Small intestine (tissue), 7 donors: ENCODE results near the gene RNF149. TPM values are rescaled to one million over a fixed set of nuclear protein-coding genes. Genes with fewer than 3 reads are reported as not detected.
"Not testable (repeated sequence)": the region's sequence is repeated elsewhere in the genome, so short reads cannot be mapped to it uniquely, and the experiment has no call there.

ENCODE experiments used
- DNase-seq, 2 donors: peaks; one replicate each; pipeline versions ENCODE4 v3.0.0 to v3.0.0-alpha.2; 2013
- FAIRE-seq: peaks from 2 replicates; lab custom pipeline; 2012; peaks lifted over from hg19 to GRCh38; lab: Jason Lieb, UNC
- H3K27ac ChIP-seq, 3 donors: one replicate each; pipeline ENCODE4 v1.5.1; 2013; ENCODE audit warnings: low read length in 2 of 3, mild to moderate bottlenecking in 2 of 3, control low read depth in 1 of 3, inconsistent platforms in 1 of 3, low read depth in 1 of 3, moderate library complexity in 1 of 3
- H3K27me3 ChIP-seq, 3 donors: one replicate each; pipeline ENCODE4 v1.6.1; 2013; ENCODE audit warnings: low read length in 3 of 3, inconsistent platforms in 1 of 3; ENCODE audit not compliant: control insufficient read depth in 3 of 3, insufficient read depth in 3 of 3
- H3K36me3 ChIP-seq, 3 donors: one replicate each; pipeline ENCODE4 v1.6.1; 2013; ENCODE audit warnings: low read length in 3 of 3, inconsistent platforms in 1 of 3, low read depth in 1 of 3, mild to moderate bottlenecking in 1 of 3, moderate library complexity in 1 of 3; ENCODE audit not compliant: control insufficient read depth in 3 of 3, insufficient read depth in 2 of 3
- H3K4me1 ChIP-seq, 3 donors: one replicate each; pipeline ENCODE4 v1.6.1; 2013; ENCODE audit warnings: low read length in 2 of 3, inconsistent platforms in 1 of 3, low read depth in 1 of 3, mild to moderate bottlenecking in 1 of 3, moderate library complexity in 1 of 3; ENCODE audit not compliant: control insufficient read depth in 3 of 3, insufficient read depth in 2 of 3
- H3K4me3 ChIP-seq, 3 donors: one replicate each; pipeline ENCODE4 v1.5.1; 2013; ENCODE audit warnings: low read length in 3 of 3, control low read depth in 1 of 3, inconsistent platforms in 1 of 3, low read depth in 1 of 3, mild to moderate bottlenecking in 1 of 3, moderate library complexity in 1 of 3
- H3K9me3 ChIP-seq, 2 donors: one replicate each; pipeline ENCODE4 v1.6.1; 2013; ENCODE audit warnings: low read depth in 1 of 2, low read length in 1 of 2; ENCODE audit not compliant: control insufficient read depth in 2 of 2, insufficient read depth in 1 of 2
- WGBS, 3 donors: extraction: QIAGEN DNeasy Blood & Tissue Kit; methylation state at CpG; one replicate each; pipeline ENCODE4 v1.1.7; 2013; 5-methylcytosine and 5-hydroxymethylcytosine counted together
- polyA plus RNA-seq, 4 donors: library from polyadenylated mRNA; stranded (reverse) in 3 of 4; unstranded in 1 of 4; fragments of 200-250 nt in 3 of 4; fragments of 120-200 nt in 1 of 4; gene quantifications; one replicate each; pipeline versions ENCODE4 v1.2.1 to v1.2.3, GENCODE V29; 2013
- donor health status: healthy with polysubstance abuse.
- donor health status: control.
- donor health status: control.
- donor health status: Bipolar disorder and iron deficiency.
- donor health status: healthy.

Gene RNF149
- polyA plus RNA-seq, 4 donors, result 23.0 to 68.0 (median 28.5) TPM

GRCh38 chr2:101253703-101254450 lies 54.6 kb downstream of the RNF149 start:
- H3K4me1 ChIP-seq, result peaks cover 2 to 19% (median 5%) of the 10 kb centered on the region in 3 donors
- 8 to 22% (median 11%) methylated on average over 17 of the region's 17 CpGs for WGBS, 3 donors
- peak overlapping the region; percentile 94 to 98 (median 98) for H3K27ac ChIP-seq
- H3K36me3 ChIP-seq, result peaks cover 2 to 19% (median 2%) of the 10 kb centered on the region in 3 donors
- H3K9me3 ChIP-seq, result no peaks in the 10 kb centered on the region
- H3K4me3 ChIP-seq, result peak overlapping the region; percentile 89 to 95 (median 92)
- FAIRE-seq (no peak), DNase-seq (no peak)
- H3K27me3 ChIP-seq, result no peaks in the 10 kb centered on the region

- Histone ChIP-seq H3K27ac (peak overlapping the region; percentile 94 to 98 (median 98)), H3K4me3 (peak overlapping the region; percentile 89 to 95 (median 92)), H3K4me1 (peaks cover 2 to 19% (median 5%) of the 10 kb centered on the region in 3 donors), H3K36me3 (peaks cover 0 to 14% (median 0%) of the 10 kb centered on the region in 3 donors), H3K9me3 (no peaks in the 10 kb centered on the region), H3K27me3 (no peaks in the 10 kb centered on the region)
- no peak for FAIRE-seq
- WGBS, 3 donors, result 0 to 1% (median 0%) methylated on average over 41 to 65 of the region's 65 CpGs
- peak; percentile 70 to 86 for DNase-seq
Observed at GRCh38 chr2:101253013-101253702, 55.3 kb downstream of the RNF149 start.

- FAIRE-seq, result no peak
- 0 to 1% (median 0%) methylated on average over 51 to 63 of the region's 63 CpGs for WGBS, 3 donors
- peak within 1 kb of the TSS; percentile 94 to 98 (median 98) for H3K27ac ChIP-seq
- H3K36me3 ChIP-seq, result peaks cover 0 to 10% (median 0%) of the 10 kb centered on the region in 3 donors
- peaks cover 2 to 19% (median 5%) of the 10 kb centered on the region in 3 donors for H3K4me1 ChIP-seq
- no peaks in the 10 kb centered on the region for H3K9me3 ChIP-seq
- no peaks in the 10 kb centered on the region for H3K27me3 ChIP-seq
- peak; percentile 98 to 100 for DNase-seq
- H3K4me3 ChIP-seq, result peak within 1 kb of the TSS; percentile 89 to 95 (median 92)
Observed at GRCh38 chr2:101252408-101253012, 56.0 kb downstream of the RNF149 start, which contains the start of gene CNOT11. CNOT11 (plus strand) TSS chr2:101252886; CDS start chr2:101252965, 79 bp downstream.

- 7 to 28% (median 14%) methylated on average over 16 of the region's 16 CpGs for WGBS, 3 donors
- FAIRE-seq (no peak), DNase-seq (peak; percentile 81)
- peak overlapping the region; percentile 75 to 98 (median 75) for H3K27ac ChIP-seq
- peak overlapping the region; percentile 21 to 75 (median 53) for H3K4me3 ChIP-seq
- H3K4me1 ChIP-seq, result peaks cover 2 to 19% (median 5%) of the 10 kb centered on the region in 3 donors
- no peaks in the 10 kb centered on the region for H3K27me3 ChIP-seq
- no peaks in the 10 kb centered on the region for H3K9me3 ChIP-seq
- H3K36me3 ChIP-seq, result peaks cover 0 to 8% (median 0%) of the 10 kb centered on the region in 3 donors
Observed at GRCh38 chr2:101251844-101252407, 56.6 kb downstream of the RNF149 start.

GRCh38 chr2:101251246-101251781 lies 57.2 kb downstream of the RNF149 start:
- WGBS, 3 donors, result 60 to 77% (median 70%) methylated on average over 10 of the region's 10 CpGs
- Histone ChIP-seq H3K4me1 (peaks cover 2 to 19% (median 5%) of the 10 kb centered on the region in 3 donors), H3K4me3 (peak overlapping the region in 1 of 3 donors; percentile 75), H3K27ac (peak overlapping the region in 1 of 3 donors; percentile 98)
- not testable (repeated sequence) for H3K27me3 ChIP-seq, FAIRE-seq, H3K9me3 ChIP-seq, H3K36me3 ChIP-seq, DNase-seq

- no peak overlapping the region for H3K27ac ChIP-seq
- H3K4me1 ChIP-seq, result peaks cover 2 to 25% (median 5%) of the 10 kb centered on the region in 3 donors
- no peaks in the 10 kb centered on the region for H3K9me3 ChIP-seq
- peaks cover 0 to 6% (median 0%) of the 10 kb centered on the region in 3 donors for H3K36me3 ChIP-seq
- H3K4me3 ChIP-seq, result no peak overlapping the region
- no peak for FAIRE-seq
- 84 to 92% (median 87%) methylated on average over 5 of the region's 5 CpGs for WGBS, 3 donors
- no peak for DNase-seq
- H3K27me3 ChIP-seq, result no peaks in the 10 kb centered on the region
Observed at GRCh38 chr2:101249826-101250225, 58.7 kb downstream of the RNF149 start.

GRCh38 chr2:101248756-101249155 lies 59.7 kb downstream of the RNF149 start:
- not testable (repeated sequence) for H3K36me3 ChIP-seq, FAIRE-seq, H3K27me3 ChIP-seq, H3K27ac ChIP-seq, H3K9me3 ChIP-seq, H3K4me3 ChIP-seq, DNase-seq
- WGBS, 3 donors, result 77 to 88% (median 84%) methylated on average over 5 of the region's 5 CpGs
- peaks cover 0 to 15% (median 0%) of the 10 kb centered on the region in 3 donors for H3K4me1 ChIP-seq
